Colonic mucosa (tissue), 4 donors: ENCODE results near the gene OAS1. TPM values are rescaled to one million over a fixed set of nuclear protein-coding genes. Genes with fewer than 3 reads are reported as not detected.
"Not testable (repeated sequence)": the region's sequence is repeated elsewhere in the genome, so short reads cannot be mapped to it uniquely, and the experiment has no call there.

Source experiments
- DNase-seq: peaks from one replicate; pipeline ENCODE4 v3.0.0-alpha.2; 2020
- H3K27ac ChIP-seq: fragments of 200-600 bp; one replicate; pipeline ENCODE4 v1.8.0; 2021
- H3K27me3 ChIP-seq: fragments of 200-600 bp; one replicate; pipeline ENCODE4 v1.8.0; 2021
- H3K36me3 ChIP-seq: fragments of 200-600 bp; one replicate; pipeline ENCODE4 v1.8.0; 2021
- H3K4me1 ChIP-seq: fragments of 200-600 bp; one replicate; pipeline ENCODE4 v1.8.0; 2021; ENCODE audit warnings: mild to moderate bottlenecking
- H3K4me3 ChIP-seq: fragments of 200-600 bp; one replicate; pipeline ENCODE4 v1.8.0; 2021
- H3K9ac ChIP-seq, 2 donors: one replicate each; pipeline ENCODE4 v1.7.0; 2013; ENCODE audit warnings: control low read depth in 2 of 2, low read depth in 2 of 2, low read length in 2 of 2
- H3K9me3 ChIP-seq: fragments of 200-600 bp; one replicate; pipeline ENCODE4 v1.8.0; 2021
- intact Hi-C: fragments of 100-400 bp; cut with DNase I; formaldehyde crosslinking; loops from one replicate; pipeline ENCODE4 v1.14.1; 2022
- total RNA-seq, 2 donors: library from RNA; stranded (reverse); fragmentation: NEBNext Ultra II Directional in 1 of 2; extraction: Animal tissue kit (Norgen Biotek cat#: 25700) in 1 of 2; gene quantifications; one replicate each; pipeline ENCODE4 v1.2.1, GENCODE V29; 2021
- TF ChIP-seq, protein P1 (sequence below): fragments of 200-600 bp; IDR thresholded peaks from one replicate; pipeline ENCODE4 v1.8.0; 2022; ENCODE audit warnings: antibody characterized with exemption, mild to moderate bottlenecking
- donor health status: healthy.
- donor health status: DM: no; HTN: no; CAD: no.
- donor health status: DM: no; HTN: no; CAD: no.

The OAS1 gene
- total RNA-seq, 2 donors from 2014 or later = 98.2 to 110 TPM

GRCh38 chr12:112947314-112947713 lies 40.6 kb downstream of the OAS1 start:
- intact Hi-C loops = no loop called here
- H3K4me1 ChIP-seq = no peaks in the 10 kb centered on the region

DNA sequence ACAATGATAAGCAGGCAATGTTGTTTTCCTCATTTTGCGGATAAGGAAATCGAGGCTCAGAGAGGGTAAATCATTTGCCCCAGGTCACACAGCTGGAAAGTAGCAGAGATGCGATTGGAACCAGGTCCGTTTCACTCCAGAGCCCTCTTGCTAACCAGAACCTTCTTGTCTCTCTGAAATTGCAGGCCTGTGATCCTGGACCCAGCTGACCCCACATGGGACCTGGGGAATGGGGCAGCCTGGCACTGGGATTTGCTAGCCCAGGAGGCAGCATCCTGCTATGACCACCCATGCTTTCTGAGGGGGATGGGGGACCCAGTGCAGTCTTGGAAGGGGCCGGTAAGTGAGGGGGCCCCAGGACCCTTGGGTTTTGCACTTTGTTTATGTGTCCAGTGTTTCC lies 41.0 kb downstream of the OAS1 start:
- no peaks in the 10 kb centered on the region for H3K36me3 ChIP-seq
- intact Hi-C loops = no loop called here
- H3K27me3 ChIP-seq = no peaks in the 10 kb centered on the region
- DNase-seq = peak; percentile 9
- H3K27ac ChIP-seq = no peak overlapping the region
- no peak overlapping the region for H3K4me3 ChIP-seq
- H3K4me1 ChIP-seq = no peaks in the 10 kb centered on the region
- no peak overlapping the region for H3K9ac ChIP-seq
- no peaks in the 10 kb centered on the region for H3K9me3 ChIP-seq
- TF ChIP-seq, protein P1, sequence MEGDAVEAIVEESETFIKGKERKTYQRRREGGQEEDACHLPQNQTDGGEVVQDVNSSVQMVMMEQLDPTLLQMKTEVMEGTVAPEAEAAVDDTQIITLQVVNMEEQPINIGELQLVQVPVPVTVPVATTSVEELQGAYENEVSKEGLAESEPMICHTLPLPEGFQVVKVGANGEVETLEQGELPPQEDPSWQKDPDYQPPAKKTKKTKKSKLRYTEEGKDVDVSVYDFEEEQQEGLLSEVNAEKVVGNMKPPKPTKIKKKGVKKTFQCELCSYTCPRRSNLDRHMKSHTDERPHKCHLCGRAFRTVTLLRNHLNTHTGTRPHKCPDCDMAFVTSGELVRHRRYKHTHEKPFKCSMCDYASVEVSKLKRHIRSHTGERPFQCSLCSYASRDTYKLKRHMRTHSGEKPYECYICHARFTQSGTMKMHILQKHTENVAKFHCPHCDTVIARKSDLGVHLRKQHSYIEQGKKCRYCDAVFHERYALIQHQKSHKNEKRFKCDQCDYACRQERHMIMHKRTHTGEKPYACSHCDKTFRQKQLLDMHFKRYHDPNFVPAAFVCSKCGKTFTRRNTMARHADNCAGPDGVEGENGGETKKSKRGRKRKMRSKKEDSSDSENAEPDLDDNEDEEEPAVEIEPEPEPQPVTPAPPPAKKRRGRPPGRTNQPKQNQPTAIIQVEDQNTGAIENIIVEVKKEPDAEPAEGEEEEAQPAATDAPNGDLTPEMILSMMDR = no peak

More at GRCh38 chr12:112947314-112947713, 40.6 kb downstream of the OAS1 start:
- H3K9ac ChIP-seq = no peak overlapping the region
- H3K9me3 ChIP-seq = no peaks in the 10 kb centered on the region
- TF ChIP-seq, protein P1 = no peak
- H3K27ac ChIP-seq = no peak overlapping the region
- no peaks in the 10 kb centered on the region for H3K36me3 ChIP-seq
- H3K27me3 ChIP-seq = no peaks in the 10 kb centered on the region
- no peak overlapping the region for H3K4me3 ChIP-seq
- no peak for DNase-seq

DNA sequence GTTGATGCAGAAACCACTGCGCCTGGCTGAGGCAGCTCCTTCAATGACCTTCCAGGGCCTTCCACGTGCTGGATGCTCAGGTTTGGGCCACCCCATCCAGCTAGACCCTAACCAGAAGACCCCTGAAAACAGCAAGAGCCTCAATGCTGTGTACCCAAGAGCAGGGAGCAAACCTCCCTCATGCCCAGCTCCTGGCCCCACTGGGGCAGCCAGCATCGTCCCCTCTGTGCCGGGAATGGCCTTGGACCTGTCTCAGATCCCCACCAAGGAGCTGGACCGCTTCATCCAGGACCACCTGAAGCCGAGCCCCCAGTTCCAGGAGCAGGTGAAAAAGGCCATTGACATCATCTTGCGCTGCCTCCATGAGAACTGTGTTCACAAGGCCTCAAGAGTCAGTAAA lies 42.0 kb downstream of the OAS1 start:
- Histone ChIP-seq H3K4me1 (no peaks in the 10 kb centered on the region), H3K9me3 (no peaks in the 10 kb centered on the region), H3K36me3 (no peaks in the 10 kb centered on the region), H3K4me3 (no peak overlapping the region), H3K9ac (no peak overlapping the region), H3K27ac (no peak overlapping the region), H3K27me3 (no peaks in the 10 kb centered on the region)
- TF ChIP-seq, protein P1 = no peak
- intact Hi-C loops = no loop called here
- DNase-seq = peak; percentile 10

GRCh38 chr12:112950701-112951100 lies 43.9 kb downstream of the OAS1 start:
- TF ChIP-seq, protein P1 = no peak
- H3K36me3 ChIP-seq = no peaks in the 10 kb centered on the region
- H3K9ac ChIP-seq = no peak overlapping the region
- no peak overlapping the region for H3K27ac ChIP-seq
- no peak overlapping the region for H3K4me3 ChIP-seq
- peak; percentile 14 for DNase-seq
- H3K9me3 ChIP-seq = no peaks in the 10 kb centered on the region
- intact Hi-C loops = no loop called here
- no peaks in the 10 kb centered on the region for H3K4me1 ChIP-seq
- no peaks in the 10 kb centered on the region for H3K27me3 ChIP-seq

- H3K4me3 ChIP-seq, H3K9me3 ChIP-seq, H3K36me3 ChIP-seq, H3K9ac ChIP-seq, intact Hi-C loops, H3K27me3 ChIP-seq, DNase-seq, H3K27ac ChIP-seq, H3K4me1 ChIP-seq: not testable (repeated sequence)
These were observed 50.4 kb downstream of the OAS1 start for GRCh38 chr12:112957125-112957524.

DNA sequence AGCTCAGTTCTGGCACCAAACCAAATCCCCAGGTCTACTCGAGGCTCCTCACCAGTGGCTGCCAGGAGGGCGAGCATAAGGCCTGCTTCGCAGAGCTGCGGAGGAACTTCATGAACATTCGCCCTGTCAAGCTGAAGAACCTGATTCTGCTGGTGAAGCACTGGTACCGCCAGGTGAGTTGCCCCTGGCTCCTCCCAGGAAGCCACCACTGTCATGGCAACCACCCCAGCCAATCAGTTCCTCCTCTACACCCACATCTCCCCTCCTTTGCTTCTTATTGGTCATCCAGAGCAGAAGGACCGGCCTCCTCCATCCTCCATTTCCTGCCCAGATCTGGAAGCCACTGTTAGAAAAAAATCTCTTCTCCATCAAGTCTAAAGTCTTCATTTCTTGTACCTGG lies 54.3 kb downstream of the OAS1 start:
- Histone ChIP-seq H3K9me3 (no peaks in the 10 kb centered on the region), H3K36me3 (no peaks in the 10 kb centered on the region), H3K4me1 (no peaks in the 10 kb centered on the region), H3K9ac (no peak overlapping the region), H3K4me3 (no peak overlapping the region), H3K27me3 (no peaks in the 10 kb centered on the region), H3K27ac (no peak overlapping the region)
- no peak for DNase-seq
- intact Hi-C loops = no loop called here
- TF ChIP-seq, protein P1 = no peak
